ENCODE data around the gene EFCAB12. TPM values are rescaled to one million over a fixed set of nuclear protein-coding genes. Genes with fewer than 3 reads are reported as not detected.
A peak's percentile ranks its signal among the peaks of the same experiment; 100 is the strongest.

EFCAB12 gene
- total RNA-seq, 1 experiment from 2014 or later: not detected

DNA sequence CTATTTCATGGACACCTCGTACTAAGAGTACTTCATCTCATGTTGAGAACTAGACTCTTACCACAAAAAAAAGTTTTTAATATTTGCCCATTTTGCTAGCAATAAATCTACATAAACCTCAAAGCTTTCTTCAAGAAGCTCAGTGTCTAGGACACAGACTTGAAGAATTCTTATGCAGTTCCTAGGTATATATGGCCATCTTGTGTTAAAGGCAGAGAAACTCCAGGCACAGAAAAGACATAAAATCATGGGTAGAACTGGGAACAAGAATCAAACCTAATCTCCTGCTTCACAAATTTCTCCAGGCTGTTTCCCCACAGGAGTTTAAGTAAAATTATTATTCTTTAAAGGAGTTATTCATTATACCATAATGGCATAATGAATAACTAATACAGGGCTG lies 6.9 kb upstream of the EFCAB12 start:
- Histone ChIP-seq H3K27me3 (no peaks in the 10 kb centered on the region), H3K4me3 (no peak overlapping the region), H3K9me3 (replicated peaks) (no peaks in the 10 kb centered on the region), H3K36me3 (peaks cover 58% of the 10 kb centered on the region), H3K27ac (no peak overlapping the region), H3K4me1 (no peaks in the 10 kb centered on the region)
- no peak for DNase-seq

DNA sequence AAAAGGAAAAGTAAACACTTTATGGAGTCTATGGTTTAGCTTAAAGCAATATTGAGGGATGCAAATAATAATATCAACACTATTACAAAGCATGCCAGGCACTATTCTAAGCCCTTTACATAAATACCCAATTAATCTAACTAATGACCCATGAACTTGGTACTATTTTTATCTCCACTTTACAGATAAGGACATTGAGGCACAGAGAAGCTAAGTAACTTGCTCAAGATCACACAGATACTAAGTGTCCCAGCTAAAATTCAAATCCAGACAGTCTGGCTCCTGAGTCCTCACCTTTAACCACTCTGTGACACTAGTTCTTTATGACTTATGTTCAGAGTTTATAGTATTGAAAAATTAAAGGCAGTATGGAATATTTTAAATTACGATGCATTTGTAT lies 5.7 kb upstream of the EFCAB12 start:
- no peak overlapping the region for H3K27ac ChIP-seq

DNA sequence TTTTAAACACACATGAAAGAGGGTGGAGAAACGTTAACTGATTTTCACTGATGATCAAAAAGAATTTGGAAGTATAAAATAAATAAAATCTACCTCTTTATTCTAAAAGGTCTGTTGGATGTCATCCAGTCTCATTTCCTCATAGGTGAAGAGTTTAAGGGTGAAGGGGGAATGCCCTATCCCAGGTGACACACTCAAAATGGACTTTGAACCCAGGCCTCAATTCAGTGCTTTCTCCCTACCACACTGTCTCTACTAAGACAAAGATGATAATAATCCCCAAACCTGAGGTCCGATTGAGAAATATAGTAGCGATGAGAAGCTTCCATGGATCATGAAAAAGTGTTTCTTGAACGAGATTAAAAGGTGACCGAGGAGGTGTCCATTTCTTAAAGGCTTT lies 5.1 kb upstream of the EFCAB12 start:
- H3K4me3 ChIP-seq: no peak overlapping the region
- H3K27me3 ChIP-seq: no peaks in the 10 kb centered on the region
- no peak overlapping the region for H3K27ac ChIP-seq
- H3K36me3 ChIP-seq: peaks cover 69% of the 10 kb centered on the region
- H3K4me1 ChIP-seq: no peaks in the 10 kb centered on the region
- no peak for DNase-seq
- no peaks in the 10 kb centered on the region for H3K9me3 ChIP-seq (replicated peaks)

More for the DNA sequence above, 5.7 kb upstream of the EFCAB12 start:
- no peak overlapping the region for H3K4me3 ChIP-seq
- H3K27me3 ChIP-seq: no peaks in the 10 kb centered on the region
- H3K9me3 ChIP-seq (replicated peaks): no peaks in the 10 kb centered on the region
- H3K36me3 ChIP-seq: peaks cover 66% of the 10 kb centered on the region
- no peaks in the 10 kb centered on the region for H3K4me1 ChIP-seq
- no peak for DNase-seq

DNA sequence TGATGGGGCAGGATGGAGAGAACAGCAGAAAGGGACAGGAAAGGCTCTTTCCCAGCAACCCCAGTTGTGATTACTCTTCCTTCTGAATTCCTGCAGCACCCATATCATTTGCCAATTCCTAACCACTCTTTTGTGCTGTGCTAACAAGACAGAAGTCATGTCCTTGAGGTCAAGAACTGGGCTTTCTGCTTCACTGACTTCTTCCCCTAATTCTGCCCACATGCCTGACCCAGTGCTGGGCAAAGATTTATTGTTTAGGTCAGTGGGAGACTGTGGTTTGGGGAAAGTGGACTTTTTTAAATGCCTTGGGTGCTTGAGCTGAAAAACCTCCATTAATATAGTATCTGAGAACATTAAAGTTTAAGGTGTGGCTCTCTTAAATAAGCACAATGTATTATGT lies 4.2 kb upstream of the EFCAB12 start:
- Histone ChIP-seq H3K27me3 (no peaks in the 10 kb centered on the region), H3K9me3 (replicated peaks) (no peaks in the 10 kb centered on the region), H3K4me1 (no peaks in the 10 kb centered on the region), H3K36me3 (peaks cover 69% of the 10 kb centered on the region), H3K4me3 (no peak overlapping the region), H3K27ac (no peak overlapping the region)
- no peak for DNase-seq

DNA sequence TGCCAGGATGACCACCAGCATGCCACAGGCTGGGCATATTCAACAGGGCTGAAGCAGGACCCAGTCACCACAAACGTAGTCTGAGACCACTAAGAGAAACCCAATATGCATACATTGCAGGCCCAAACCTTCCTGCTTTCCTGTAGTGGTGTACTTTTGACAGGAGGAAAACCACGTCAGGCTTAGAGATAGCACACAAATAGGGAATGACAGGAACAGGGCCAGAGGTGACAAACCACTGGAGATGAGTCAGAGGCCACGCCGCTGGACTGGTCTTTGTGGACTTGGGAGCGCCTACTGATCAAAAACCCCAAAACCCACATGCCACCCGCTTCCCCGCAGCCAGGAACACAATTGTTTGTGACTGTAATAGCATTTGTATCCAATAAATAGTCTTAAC lies 3.6 kb upstream of the EFCAB12 start:
- Histone ChIP-seq H3K4me3 (no peak overlapping the region), H3K27ac (no peak overlapping the region), H3K4me1 (no peaks in the 10 kb centered on the region), H3K36me3 (peaks cover 63% of the 10 kb centered on the region), H3K27me3 (no peaks in the 10 kb centered on the region), H3K9me3 (replicated peaks) (no peaks in the 10 kb centered on the region)
- peak in 1 of 2 experiments; percentile 24 for DNase-seq

DNA sequence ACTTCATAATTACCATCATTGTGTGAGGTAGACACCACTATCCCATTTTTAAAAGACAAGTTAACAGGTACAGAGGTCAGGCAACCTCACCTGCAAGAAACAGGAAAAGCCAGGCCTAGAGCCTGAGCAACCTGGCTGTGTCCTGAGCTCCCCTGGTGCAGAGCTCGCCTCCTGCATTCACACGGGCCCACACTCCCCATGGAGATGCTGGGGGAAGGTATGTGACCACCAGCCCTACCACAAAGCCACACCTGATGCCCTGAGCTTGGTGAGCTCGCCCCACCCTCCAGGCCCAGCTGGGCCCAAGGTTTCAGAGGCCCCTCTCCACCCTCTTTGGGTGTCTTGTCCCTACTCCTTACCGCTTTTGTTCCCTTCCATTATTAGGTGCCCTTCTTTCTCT lies 1.2 kb upstream of the EFCAB12 start:
- Histone ChIP-seq H3K36me3 (peaks cover 49% of the 10 kb centered on the region), H3K27me3 (no peaks in the 10 kb centered on the region), H3K27ac (no peak overlapping the region), H3K4me1 (no peaks in the 10 kb centered on the region), H3K9me3 (replicated peaks) (no peaks in the 10 kb centered on the region), H3K4me3 (no peak overlapping the region)
- no peak for DNase-seq

DNA sequence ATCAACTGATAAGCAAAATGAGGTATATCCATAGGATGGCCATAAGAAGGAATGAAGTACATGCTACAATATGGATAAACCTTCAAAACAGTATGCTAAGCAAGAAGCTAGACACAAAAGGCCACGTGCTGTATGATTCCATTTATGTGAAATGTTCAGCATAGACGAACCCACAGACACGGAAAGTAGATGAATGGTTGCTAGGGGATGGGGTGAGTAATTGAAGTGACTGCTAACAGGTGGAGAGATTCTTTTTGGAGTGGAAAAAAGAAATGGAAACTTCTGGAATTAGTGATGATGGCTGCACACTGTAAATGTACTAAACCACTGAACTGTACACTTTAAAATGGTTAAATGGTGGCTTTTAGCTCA lies 630 bp upstream of the EFCAB12 start:
- Histone ChIP-seq H3K9me3 (replicated peaks) (no peaks in the 10 kb centered on the region), H3K4me1 (no peaks in the 10 kb centered on the region), H3K4me3 (no peak overlapping the region), H3K36me3 (peaks cover 44% of the 10 kb centered on the region), H3K27ac (no peak overlapping the region), H3K27me3 (no peaks in the 10 kb centered on the region)
- DNase-seq: no peak

DNA sequence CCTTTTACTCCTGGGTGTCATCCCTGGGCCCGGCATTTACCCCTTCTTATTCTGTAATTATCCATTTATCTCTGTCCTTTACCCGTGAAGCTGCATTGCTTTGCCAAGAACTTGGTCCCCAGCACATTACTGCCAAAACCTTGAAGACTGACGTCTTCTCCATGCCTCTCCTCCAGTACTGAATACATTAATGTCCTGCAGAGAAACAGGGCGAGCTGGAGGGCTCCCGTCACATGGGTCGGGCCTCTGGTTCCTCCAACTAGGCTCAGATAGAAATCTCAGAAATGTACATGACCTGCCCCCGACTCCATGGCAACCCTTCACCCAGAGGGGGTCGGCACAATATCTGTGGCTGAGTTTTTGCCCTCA lies 445 bp downstream of the EFCAB12 start:
- DNase-seq: no peak

DNA sequence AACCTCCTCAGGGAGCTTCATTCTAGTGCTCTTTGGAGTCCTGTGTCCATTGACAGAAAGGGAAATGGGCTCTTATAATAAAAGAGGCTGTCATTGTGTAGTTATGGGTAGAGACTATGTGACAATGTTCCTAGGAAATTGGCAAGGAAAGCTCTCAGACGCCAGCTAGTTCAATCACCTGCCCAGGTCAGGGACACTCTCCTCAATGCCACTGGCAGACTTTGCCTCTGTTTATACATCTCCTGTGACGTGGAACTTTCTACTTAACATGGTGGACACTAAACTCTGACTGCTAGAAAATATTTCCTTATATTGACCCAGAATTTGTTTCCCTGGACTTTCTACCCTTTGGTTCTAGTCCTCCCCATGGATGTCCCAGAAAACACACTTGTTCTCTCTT lies 2.8 kb downstream of the EFCAB12 start:
- Histone ChIP-seq H3K4me1 (no peaks in the 10 kb centered on the region), H3K36me3 (peaks cover 14% of the 10 kb centered on the region), H3K27me3 (no peaks in the 10 kb centered on the region), H3K4me3 (no peak overlapping the region), H3K9me3 (replicated peaks) (no peaks in the 10 kb centered on the region), H3K27ac (no peak overlapping the region)
- DNase-seq: no peak

More for the DNA sequence above, 445 bp downstream of the EFCAB12 start:
- no peaks in the 10 kb centered on the region for H3K9me3 ChIP-seq (replicated peaks)
- H3K27ac ChIP-seq: no peak overlapping the region
- no peaks in the 10 kb centered on the region for H3K4me1 ChIP-seq
- H3K4me3 ChIP-seq: no peak overlapping the region
- peaks cover 36% of the 10 kb centered on the region for H3K36me3 ChIP-seq
- no peaks in the 10 kb centered on the region for H3K27me3 ChIP-seq

DNA sequence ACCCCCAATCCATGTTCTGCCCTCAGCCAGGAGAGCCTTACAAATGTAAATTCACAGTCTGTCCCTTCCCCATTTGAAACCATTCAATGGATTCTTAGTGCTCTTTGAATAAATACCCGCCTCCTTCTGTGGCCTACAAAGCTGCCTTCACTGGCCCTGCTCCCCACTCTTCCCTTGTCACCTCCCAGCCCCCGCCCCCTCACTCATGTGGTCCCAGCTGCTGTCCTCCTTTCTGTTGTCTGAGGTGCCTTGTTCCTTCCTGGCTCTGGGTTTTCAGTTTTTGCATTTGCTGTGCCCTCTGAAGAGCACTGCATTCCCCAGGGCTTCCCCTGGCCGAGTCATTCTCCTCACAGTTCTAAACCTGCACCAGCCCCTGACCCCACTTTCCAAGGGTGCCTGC lies 3.2 kb downstream of the EFCAB12 start:
- no peak overlapping the region for H3K27ac ChIP-seq
- DNase-seq: no peak
- no peaks in the 10 kb centered on the region for H3K4me1 ChIP-seq
- H3K9me3 ChIP-seq (replicated peaks): no peaks in the 10 kb centered on the region
- no peak overlapping the region for H3K4me3 ChIP-seq
- peaks cover 10% of the 10 kb centered on the region for H3K36me3 ChIP-seq
- H3K27me3 ChIP-seq: no peaks in the 10 kb centered on the region

DNA sequence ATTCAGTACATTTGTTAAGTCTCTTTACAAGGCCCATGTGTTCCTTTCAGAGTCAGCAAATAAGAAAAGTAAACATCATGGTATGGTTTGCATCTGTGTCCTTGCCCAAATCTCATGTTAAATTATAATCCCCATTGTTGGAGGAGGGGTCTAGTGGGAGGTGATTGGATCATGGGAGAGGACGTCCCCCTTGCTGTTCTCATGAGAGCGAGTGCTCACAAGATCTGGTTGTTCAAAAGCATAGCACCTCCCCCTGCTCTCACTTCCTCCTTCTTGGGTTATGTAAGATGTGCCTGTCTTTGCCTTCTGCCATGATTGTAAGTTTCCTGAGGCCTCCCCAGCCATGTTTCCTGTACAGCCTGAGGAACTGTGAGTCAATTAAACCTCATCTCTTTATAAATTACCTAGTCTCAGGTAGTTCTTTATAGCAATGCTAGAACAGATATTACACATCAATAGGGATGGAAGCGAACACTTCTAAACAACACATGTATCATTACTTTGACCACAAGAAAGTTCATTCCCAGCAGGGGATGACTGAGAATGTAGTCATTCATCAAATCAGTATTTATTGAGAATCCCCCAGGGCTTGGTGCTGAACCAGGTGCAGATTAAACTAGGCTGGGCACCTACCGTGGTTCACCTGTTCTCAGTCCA lies 4.1 kb downstream of the EFCAB12 start:
- no peak overlapping the region for H3K4me3 ChIP-seq
- H3K27ac ChIP-seq: no peak overlapping the region
- H3K36me3 ChIP-seq: peaks cover 5% of the 10 kb centered on the region
- H3K27me3 ChIP-seq: no peaks in the 10 kb centered on the region
- H3K4me1 ChIP-seq: no peaks in the 10 kb centered on the region
- no peak for DNase-seq
- H3K9me3 ChIP-seq (replicated peaks): no peaks in the 10 kb centered on the region

DNA sequence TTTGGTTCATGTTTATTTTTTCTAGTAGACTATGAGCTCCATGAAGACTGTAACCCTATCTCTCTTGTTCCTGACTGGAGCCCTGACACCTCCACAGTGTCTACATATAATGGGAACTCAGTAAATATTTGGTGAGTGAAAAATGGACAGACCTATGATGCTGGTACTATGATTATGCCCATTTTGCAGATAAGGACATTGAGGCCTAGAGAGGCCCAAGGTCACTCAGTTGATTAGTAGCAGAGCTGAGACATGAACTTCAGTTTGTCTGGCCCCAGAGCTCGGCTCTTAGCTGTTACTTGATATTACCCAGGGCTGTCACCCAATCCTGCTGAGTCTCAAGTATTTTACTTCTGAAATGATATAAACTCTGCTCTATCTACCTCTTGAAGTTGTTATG lies 5.5 kb downstream of the EFCAB12 start:
- Histone ChIP-seq H3K4me1 (no peaks in the 10 kb centered on the region), H3K27ac (no peak overlapping the region), H3K27me3 (no peaks in the 10 kb centered on the region), H3K4me3 (no peak overlapping the region), H3K36me3 (no peaks in the 10 kb centered on the region), H3K9me3 (replicated peaks) (no peaks in the 10 kb centered on the region)
- DNase-seq: no peak

DNA sequence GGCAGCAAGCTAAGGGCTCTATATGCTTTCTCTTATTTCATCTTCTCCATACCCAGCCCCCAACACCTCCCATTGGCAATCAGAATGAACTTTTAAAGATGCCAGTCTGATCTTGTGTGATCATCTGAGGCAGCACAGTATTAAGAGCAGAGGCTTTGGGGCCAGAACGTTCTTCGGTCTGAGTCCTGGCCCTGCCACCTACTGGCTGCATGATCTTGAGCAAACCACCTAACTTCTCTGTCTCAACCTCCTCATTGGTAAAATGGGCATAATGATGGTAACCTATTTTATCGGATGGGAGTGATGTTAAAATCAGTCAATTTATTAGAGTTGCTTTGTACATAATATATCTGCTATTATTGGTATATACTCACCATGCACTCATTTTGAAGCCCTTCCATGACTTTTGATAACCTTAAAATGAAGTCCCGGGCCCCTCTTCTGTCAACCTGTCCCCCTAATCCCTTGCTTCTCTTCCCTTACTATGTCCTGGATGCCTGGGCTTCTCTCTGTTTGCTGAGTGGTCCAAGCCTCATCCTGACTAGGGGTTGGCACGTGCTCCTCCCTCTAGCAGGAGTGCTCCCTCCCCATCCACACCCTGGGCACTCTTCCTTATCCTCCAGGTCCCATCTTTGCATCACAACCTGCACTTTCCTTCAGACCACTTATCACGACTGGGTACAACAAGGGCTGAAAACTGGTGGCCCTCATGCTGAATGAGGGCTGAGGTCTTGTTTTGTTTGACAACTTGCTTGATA lies 6.3 kb downstream of the EFCAB12 start:
- no peaks in the 10 kb centered on the region for H3K36me3 ChIP-seq
- no peak overlapping the region for H3K4me3 ChIP-seq
- no peaks in the 10 kb centered on the region for H3K27me3 ChIP-seq
- H3K4me1 ChIP-seq: no peaks in the 10 kb centered on the region
- H3K27ac ChIP-seq: no peak overlapping the region
- DNase-seq: no peak
- no peaks in the 10 kb centered on the region for H3K9me3 ChIP-seq (replicated peaks)

DNA sequence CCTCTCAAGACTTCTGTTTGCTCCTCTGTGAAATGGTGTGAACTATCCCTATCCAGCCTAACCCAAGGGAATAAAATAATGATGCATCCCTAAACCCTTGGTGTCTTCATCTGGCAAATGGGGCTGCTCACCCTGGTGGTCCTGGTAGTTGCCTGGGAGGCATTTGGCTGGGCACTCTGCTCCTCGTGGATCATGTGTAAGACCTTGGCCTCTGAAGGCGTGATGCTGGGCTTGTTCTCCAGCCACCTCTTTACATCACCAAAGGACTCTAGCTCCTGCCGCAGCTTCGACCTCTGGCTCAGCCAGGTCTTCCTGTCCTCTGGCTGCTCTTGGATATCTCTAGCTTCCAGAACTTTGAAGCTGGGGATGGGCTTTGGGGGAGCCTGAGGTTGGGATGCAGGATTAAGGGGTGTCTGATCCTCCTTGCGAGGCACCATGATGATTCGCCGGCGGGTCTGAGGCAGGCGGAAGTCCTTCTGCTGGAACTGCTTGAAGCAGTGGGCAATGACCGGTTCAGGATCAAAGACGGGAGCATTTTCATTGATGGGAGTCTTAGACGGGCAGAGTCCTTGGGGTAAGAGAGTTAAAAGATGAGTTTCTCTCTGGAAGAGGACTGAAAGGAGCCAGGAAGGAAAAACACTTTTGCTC lies 7.1 kb downstream of the EFCAB12 start:
- H3K36me3 ChIP-seq: no peaks in the 10 kb centered on the region
- H3K9me3 ChIP-seq (replicated peaks): no peaks in the 10 kb centered on the region
- H3K4me1 ChIP-seq: no peaks in the 10 kb centered on the region
- no peaks in the 10 kb centered on the region for H3K27me3 ChIP-seq
- no peak overlapping the region for H3K27ac ChIP-seq
- no peak for DNase-seq
- no peak overlapping the region for H3K4me3 ChIP-seq

DNA sequence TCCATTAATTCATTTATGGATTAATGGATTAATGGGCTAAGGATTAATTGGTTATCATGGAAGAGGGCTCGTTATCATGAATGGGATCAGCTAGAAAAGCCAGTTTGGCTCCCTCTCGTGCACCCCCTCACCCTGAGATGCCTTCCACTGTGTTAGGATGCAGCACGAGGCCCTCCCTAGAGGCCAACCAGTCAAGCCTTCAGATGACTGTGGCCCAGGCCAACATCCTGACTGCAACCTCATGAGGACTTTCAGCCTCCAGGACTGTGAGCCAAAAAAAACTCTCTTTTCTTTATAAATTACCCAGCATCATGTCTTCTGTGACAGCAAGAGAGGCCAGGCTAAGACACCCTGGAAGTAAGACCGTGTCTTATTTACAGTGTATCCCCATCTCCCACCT lies 9.0 kb downstream of the EFCAB12 start:
- H3K4me1 ChIP-seq: no peaks in the 10 kb centered on the region
- DNase-seq: no peak

More for the DNA sequence above, 9.0 kb downstream of the EFCAB12 start:
- Histone ChIP-seq H3K4me3 (no peak overlapping the region), H3K27me3 (no peaks in the 10 kb centered on the region), H3K9me3 (replicated peaks) (no peaks in the 10 kb centered on the region), H3K36me3 (no peaks in the 10 kb centered on the region), H3K27ac (no peak overlapping the region)
